Activated T-cell treated with anti-CD3 and anti-CD28 coated beads for 1 hour (primary cell): ENCODE data around the gene PXYLP1.
A peak's percentile ranks its signal among the peaks of the same experiment; 100 is the strongest.
"Not testable (repeated sequence)": the region's sequence is repeated elsewhere in the genome, so short reads cannot be mapped to it uniquely, and the experiment has no call there.

ENCODE experiments used
- DNase-seq: peaks from one replicate; pipeline ENCODE4 v3.0.0-alpha.2; 2020; ENCODE audit warnings: low read depth

Gene PXYLP1

GRCh38 chr3:141300426-141300825 is 68.8 kb downstream of the PXYLP1 start:
- not testable (repeated sequence) for DNase-seq

GRCh38 chr3:141302364-141303141 is 70.9 kb downstream of the PXYLP1 start:
- DNase-seq: no peak

GRCh38 chr3:141303481-141304223 is 72.0 kb downstream of the PXYLP1 start:
- peak; percentile 41 for DNase-seq

GRCh38 chr3:141305436-141305835 is 73.8 kb downstream of the PXYLP1 start:
- no peak for DNase-seq

- no peak for DNase-seq
Observed at GRCh38 chr3:141306276-141306675, 74.7 kb downstream of the PXYLP1 start.

- DNase-seq: no peak
Observed at GRCh38 chr3:141306922-141307321, 75.3 kb downstream of the PXYLP1 start.

GRCh38 chr3:141307351-141308059 is 75.9 kb downstream of the PXYLP1 start:
- DNase-seq: no peak

- DNase-seq: no peak
Observed at GRCh38 chr3:141308588-141309218, 77.1 kb downstream of the PXYLP1 start.

GRCh38 chr3:141311170-141311495 is 79.5 kb downstream of the PXYLP1 start:
- DNase-seq: no peak

- DNase-seq: peak; percentile 94
Observed at GRCh38 chr3:141311496-141312353, 80.1 kb downstream of the PXYLP1 start.

GRCh38 chr3:141312354-141313092 is 80.9 kb downstream of the PXYLP1 start:
- no peak for DNase-seq

GRCh38 chr3:141313093-141313683 is 81.6 kb downstream of the PXYLP1 start:
- no peak for DNase-seq

GRCh38 chr3:141314415-141314814 is 82.8 kb downstream of the PXYLP1 start:
- not testable (repeated sequence) for DNase-seq

- no peak for DNase-seq
Observed at GRCh38 chr3:141316851-141317250, 85.2 kb downstream of the PXYLP1 start.

- no peak for DNase-seq
Observed at GRCh38 chr3:141320399-141321108, 88.9 kb downstream of the PXYLP1 start.

- no peak for DNase-seq
Observed at GRCh38 chr3:141321109-141321497, 89.5 kb downstream of the PXYLP1 start.

- no peak for DNase-seq
Observed at GRCh38 chr3:141323936-141324704, 92.5 kb downstream of the PXYLP1 start.

GRCh38 chr3:141326123-141326522 is 94.5 kb downstream of the PXYLP1 start:
- no peak for DNase-seq

- no peak for DNase-seq
Observed at GRCh38 chr3:141326626-141327025, 95.0 kb downstream of the PXYLP1 start.
